Coronary artery (tissue), 2 donors: ENCODE measurements around the gene SLC28A1.

Experiments used
- DNase-seq: peaks from one replicate; pipeline ENCODE4 v3.0.0-alpha.2; 2017; ENCODE audit warnings: low spot score
- H3K27ac ChIP-seq, 2 donors: fragments of 200-600 bp; sonication (generic); one replicate each; pipeline ENCODE4 v1.5.1; 2016 to 2019
- H3K4me3 ChIP-seq: fragments of 200-600 bp; sonication (generic); 2 replicates; pipeline ENCODE4 v1.5.1; 2016; ENCODE audit warnings: mild to moderate bottlenecking, moderate library complexity
- CTCF ChIP-seq: fragments of 200-600 bp; sonication (generic); IDR thresholded peaks from one replicate; pipeline ENCODE4 v1.5.1; 2019; ENCODE audit warnings: antibody characterized with exemption

Gene SLC28A1

GRCh38 chr15:84886211-84886983, 1.9 kb downstream of the SLC28A1 start:
- no peak for TF ChIP-seq CTCF
- no peak overlapping the region for H3K27ac ChIP-seq

GRCh38 chr15:84886984-84887299, 2.5 kb downstream of the SLC28A1 start:
- Histone ChIP-seq H3K4me3 (no peak overlapping the region), H3K27ac (no peak overlapping the region)
- no peak for TF ChIP-seq CTCF
- no peak for DNase-seq

More at GRCh38 chr15:84886211-84886983, 1.9 kb downstream of the SLC28A1 start:
- DNase-seq, result no peak
- H3K4me3 ChIP-seq, result no peak overlapping the region

- Histone ChIP-seq H3K27ac (no peak overlapping the region), H3K4me3 (no peak overlapping the region)
- TF ChIP-seq CTCF, result no peak
- DNase-seq, result no peak
Measured at GRCh38 chr15:84887938-84888337, 3.5 kb downstream of the SLC28A1 start.

GRCh38 chr15:84888639-84889038, 4.2 kb downstream of the SLC28A1 start:
- DNase-seq, result no peak
- no peak overlapping the region for H3K27ac ChIP-seq
- TF ChIP-seq CTCF, result no peak
- no peak overlapping the region for H3K4me3 ChIP-seq

GRCh38 chr15:84889313-84889990, 5.0 kb downstream of the SLC28A1 start:
- Histone ChIP-seq H3K4me3 (no peak overlapping the region), H3K27ac (no peak overlapping the region)
- no peak for TF ChIP-seq CTCF
- no peak for DNase-seq

GRCh38 chr15:84889991-84890669, 5.7 kb downstream of the SLC28A1 start:
- no peak overlapping the region for H3K4me3 ChIP-seq
- no peak overlapping the region for H3K27ac ChIP-seq
- DNase-seq, result no peak
- TF ChIP-seq CTCF, result no peak
